HCT116 (cell line): ENCODE measurements around the gene TRIP13. TPM values are rescaled to one million over a fixed set of nuclear protein-coding genes. Genes with fewer than 3 reads are reported as not detected.

Experiments used
- ATAC-seq: fragments of 200-7000 bp; cut with Tn5 transposase; 2 replicates; pipeline ENCODE4 v1.9.1; 2020; ENCODE audit warnings: mild to moderate bottlenecking, moderate library complexity
- BruUV-seq: library from RNA; stranded (reverse); fragments of 400-500 nt; replicated peaks from 2 replicates; lab custom pipeline; 2021; lab: Mats Ljungman, UMichigan
- CTCF ChIA-PET: fragments of 300-600 bp; sonication (Branson Sonifier 250); formaldehyde crosslinking; loops from one replicate; lab custom pipeline; 2021; ENCODE audit warnings: antibody characterized with exemption; lab: Charles Lee
- POLR2A ChIA-PET: fragments of 300-600, 350-600 bp; sonication (Branson Sonifier 250); formaldehyde crosslinking; loops from one replicate; lab custom pipeline; 2021; ENCODE audit warnings: antibody characterized with exemption; lab: Charles Lee
- RAD21 ChIA-PET, 2 experiments: fragments of 300-600 bp; sonication (Branson Sonifier 250); formaldehyde crosslinking; loops; one replicate each; lab custom pipeline; 2023; ENCODE audit warnings: low total read pairs in 2 of 2; ENCODE audit not compliant: uncharacterized antibody in 2 of 2, unreplicated experiment in 2 of 2, low non-redundant PET in 1 of 2; lab: Charles Lee
- DNase-seq: peaks from one replicate; pipeline ENCODE4 v3.0.0-alpha.2; 2010; ENCODE audit warnings: low read depth, low spot score
- H2AFZ ChIP-seq: fragments of 200-600 bp; shearing (Covaris generic), sonication (generic); 2 replicates; pipeline ENCODE4 v1.6.1; 2017; ENCODE audit warnings: low read depth, mixed run types, mixed read lengths, antibody characterized with exemption, low read length; ENCODE audit not compliant: poor library complexity, severe bottlenecking
- H3K27ac ChIP-seq: 2 replicates; pipeline ENCODE4 v1.5.1; 2012; ENCODE audit warnings: low read depth, low read length
- H3K27me3 ChIP-seq: fragments of 200-600 bp; sonication (generic); 2 replicates; pipeline ENCODE4 v1.6.1; 2016; ENCODE audit warnings: mixed run types, low read length, mixed read lengths; ENCODE audit not compliant: insufficient read depth
- H3K36me3 ChIP-seq, 2 experiments: fragments of 200-500 bp in 1 of 2; fragments of 200-600 bp in 1 of 2; sonication (Bioruptor generic) in 1 of 2; sonication (generic) in 1 of 2; 2 replicates each; pipeline versions ENCODE4 v1.5.1 to v1.6.1; 2014 to 2016; ENCODE audit warnings: low read length in 2 of 2, inconsistent platforms in 1 of 2, mixed read lengths in 1 of 2, mixed run types in 1 of 2; ENCODE audit not compliant: insufficient read depth in 2 of 2, control insufficient read depth in 1 of 2
- H3K4me1 ChIP-seq, 2 experiments: fragments of 200-600 bp in 1 of 2; sonication (generic) in 1 of 2; 2 replicates each; pipeline versions ENCODE4 v1.5.1 to v1.6.1; 2012 to 2017; ENCODE audit warnings: low read length in 2 of 2, inconsistent platforms in 1 of 2, mild to moderate bottlenecking in 1 of 2, mixed read lengths in 1 of 2, mixed run types in 1 of 2, moderate library complexity in 1 of 2; ENCODE audit not compliant: insufficient read depth in 2 of 2, control insufficient read depth in 1 of 2
- H3K4me2 ChIP-seq: fragments of 200-600 bp; sonication (generic); 2 replicates; pipeline ENCODE4 v1.6.1; 2017; ENCODE audit warnings: mixed run types, low read length, mixed read lengths
- H3K4me3 ChIP-seq, 2 experiments: fragments of 200-600 bp in 1 of 2; sonication (generic) in 1 of 2; replicated peaks in 1 of 2; 2 replicates each; pipeline ENCODE4 v1.5.1; 2011 to 2016; ENCODE audit warnings: low read length in 2 of 2, control low read depth in 1 of 2, low read depth in 1 of 2, mild to moderate bottlenecking in 1 of 2, mixed read lengths in 1 of 2, mixed run types in 1 of 2
- H3K79me2 ChIP-seq: fragments of 200-600 bp; sonication (generic); 2 replicates; pipeline ENCODE4 v1.6.1; 2017; ENCODE audit warnings: mild to moderate bottlenecking, mixed run types, low read length, moderate library complexity, mixed read lengths; ENCODE audit not compliant: insufficient read depth
- H3K9ac ChIP-seq: fragments of 200-600 bp; sonication (generic); 2 replicates; pipeline ENCODE4 v1.6.1; 2016; ENCODE audit warnings: low read length, mixed read lengths
- H3K9me2 ChIP-seq: fragments of 200-600 bp; sonication (generic), shearing (Covaris generic); 2 replicates; pipeline ENCODE4 v1.6.1; 2017; ENCODE audit warnings: mixed run types, mild to moderate bottlenecking, moderate library complexity; ENCODE audit not compliant: insufficient read depth
- H3K9me3 ChIP-seq, 2 experiments: fragments of 200-500 bp in 1 of 2; fragments of 200-600 bp in 1 of 2; sonication (Bioruptor generic) in 1 of 2; sonication (generic) in 1 of 2; 2 replicates each; pipeline ENCODE4 v1.6.1; 2014 to 2017; ENCODE audit warnings: low read length in 2 of 2, mixed read lengths in 2 of 2, inconsistent platforms in 1 of 2, low read depth in 1 of 2, mild to moderate bottlenecking in 1 of 2, mixed run types in 1 of 2, moderate library complexity in 1 of 2; ENCODE audit not compliant: control insufficient read depth in 1 of 2, insufficient read depth in 1 of 2
- H4K20me1 ChIP-seq: fragments of 200-600 bp; sonication (generic), shearing (Covaris generic); 2 replicates; pipeline ENCODE4 v1.6.1; 2017; ENCODE audit warnings: mixed run types, mild to moderate bottlenecking, moderate library complexity; ENCODE audit not compliant: insufficient read depth
- CEBPB ChIP-seq: IDR thresholded peaks from 2 replicates; pipeline ENCODE4 v1.6.1; 2012; ENCODE audit warnings: low read depth
- CTCF ChIP-seq, 3 experiments: fragments of 200-600 bp in 1 of 3; sonication (generic) in 1 of 3; IDR thresholded peaks in 2 of 3; conservative IDR thresholded peaks in 1 of 3; 2 replicates each; pipeline ENCODE4 v1.5.1; 2012 to 2017; ENCODE audit warnings: low read depth in 2 of 3, low read length in 2 of 3, antibody characterized with exemption in 1 of 3, borderline replicate concordance in 1 of 3, control low read depth in 1 of 3, mild to moderate bottlenecking in 1 of 3, mixed read lengths in 1 of 3, mixed run types in 1 of 3, moderate library complexity in 1 of 3; ENCODE audit not compliant: insufficient read depth in 1 of 3
- EGR1 ChIP-seq: IDR thresholded peaks from 2 replicates; pipeline ENCODE4 v1.6.1; 2012; ENCODE audit warnings: low read depth
- ELF1 ChIP-seq: IDR thresholded peaks from 2 replicates; pipeline ENCODE4 v1.6.1; 2012; ENCODE audit warnings: low read depth, borderline replicate concordance
- EZH2 ChIP-seq: fragments of 200-600 bp; sonication (generic); IDR thresholded peaks from 2 replicates; pipeline ENCODE4 v1.6.1; 2017; ENCODE audit warnings: antibody characterized with exemption, mixed run types
- EZH2phosphoT487 ChIP-seq: fragments of 200-600 bp; IDR thresholded peaks from 2 replicates; pipeline ENCODE4 v1.6.1; 2018; ENCODE audit warnings: antibody characterized with exemption, borderline replicate concordance
- MAX ChIP-seq: IDR thresholded peaks from 2 replicates; pipeline ENCODE4 v1.6.1; 2012
- POLR2A ChIP-seq: IDR thresholded peaks from 2 replicates; pipeline ENCODE4 v1.7.0; 2011; ENCODE audit warnings: borderline replicate concordance; ENCODE audit not compliant: insufficient read depth, insufficient read length; ENCODE audit errors: extremely low read depth
- YY1 ChIP-seq: IDR thresholded peaks from 2 replicates; pipeline ENCODE4 v1.6.1; 2011; ENCODE audit warnings: low read length, low read depth, moderate library complexity, mild to moderate bottlenecking; ENCODE audit not compliant: insufficient replicate concordance; ENCODE audit errors: extremely low read depth
- ZBTB33 ChIP-seq: IDR thresholded peaks from 2 replicates; pipeline ENCODE4 v1.6.1; 2011; ENCODE audit warnings: mild to moderate bottlenecking, low read length, moderate library complexity; ENCODE audit not compliant: insufficient replicate concordance; ENCODE audit errors: extremely low read depth
- ZFX ChIP-seq: fragments of 450-650 bp; IDR thresholded peaks from 2 replicates; pipeline ENCODE4 v1.6.1; 2017
- ZNF274 ChIP-seq: fragments of 200-500 bp; sonication (Bioruptor generic); IDR thresholded peaks from 2 replicates; pipeline ENCODE4 v1.6.1; 2014; ENCODE audit warnings: mild to moderate bottlenecking, low read depth, low read length, inconsistent platforms
- intact Hi-C: fragments of 100-400 bp; cut with micrococcal nuclease; formaldehyde crosslinking; loops from 2 replicates; pipeline ENCODE4 v1.10.0; 2022
- total RNA-seq: library from RNA; stranded (reverse); gene quantifications from one replicate; pipeline ENCODE4 v1.2.1, GENCODE V29; 2021; ENCODE audit not compliant: unreplicated experiment

TRIP13 gene
- total RNA-seq, 1 experiment from 2014 or later, result 45.0 TPM

- POLR2A ChIA-PET, result no interaction called here
- no peak for ATAC-seq
- Histone ChIP-seq H3K27ac (no peak overlapping the region), H4K20me1 (peaks cover 5% of the 10 kb centered on the region; the same call in 1 of the 2 replicates), H3K4me2 (no peak overlapping the region), H3K9me3 (no peaks in the 10 kb centered on the region), H3K4me1 (no peaks in the 10 kb centered on the region), H3K4me3 (no peak overlapping the region), H2AFZ (no peak overlapping the region), H3K79me2 (peaks cover 21% of the 10 kb centered on the region; the same call in 1 of the 2 replicates), H3K9me2 (no peaks in the 10 kb centered on the region), H3K27me3 (no peaks in the 10 kb centered on the region), H3K36me3 (peaks cover 24 to 43% of the 10 kb centered on the region in 2 experiments), H3K9ac (no peak overlapping the region)
- no TSS peak for BruUV-seq
- CTCF ChIA-PET, result interaction anchor here (1.3 to 2.0 kb wide), 4 partner anchors 10 to 585 kb away, joined by 3 to 10 read pairs (median 5); no protein-coding TSS in a partner anchor
- TF ChIP-seq EZH2 (no peak), CEBPB (no peak), POLR2A (no peak), EGR1 (no peak), ZNF274 (no peak), ELF1 (no peak), ZFX (no peak), EZH2phosphoT487 (no peak)
- RAD21 ChIA-PET, result no interaction called here
- DNase-seq, result no peak
- intact Hi-C loops, result loop anchor here (2.0 to 10.0 kb wide), 2 partner anchors 232 to 458 kb away; partner anchors contain the start of gene EXOC3
These were observed 9.6 kb downstream of the TRIP13 start for GRCh38 chr5:902129-902916.

- Histone ChIP-seq H3K27me3 (no peaks in the 10 kb centered on the region), H3K9me3 (no peaks in the 10 kb centered on the region), H3K79me2 (peaks cover 21% of the 10 kb centered on the region; the same call in 1 of the 2 replicates), H3K4me2 (no peak overlapping the region), H3K9ac (no peak overlapping the region), H3K4me1 (no peaks in the 10 kb centered on the region), H3K36me3 (peaks cover 31 to 55% of the 10 kb centered on the region in 2 experiments), H3K4me3 (no peak overlapping the region), H2AFZ (no peak overlapping the region), H4K20me1 (peaks cover 5% of the 10 kb centered on the region; the same call in 1 of the 2 replicates), H3K9me2 (no peaks in the 10 kb centered on the region), H3K27ac (no peak overlapping the region)
- ChIA-PET RAD21 (no interaction called here), CTCF (interaction anchor here (0.7 to 2.0 kb wide), 5 partner anchors 8 to 587 kb away, joined by 3 to 10 read pairs (median 5); partner anchors contain the start of genes BRD9 and TRIP13), POLR2A (no interaction called here)
- no TSS peak for BruUV-seq
- TF ChIP-seq CEBPB (no peak), CTCF (IDR thresholded peaks at IDR 0.05 in 2 of 3, conservative IDR thresholded peaks at IDR 0.05 in 1 of 3; ENCODE audit: borderline replicate concordance in 1 of 3, insufficient read depth in 1 of 3, low read depth in 2 of 3, low read length in 2 of 3) (no peak), ELF1 (no peak), YY1 (no peak), ZBTB33 (no peak), ZNF274 (no peak), MAX (no peak)
- intact Hi-C loops, result loop anchor here (2.0 to 10.0 kb wide), 2 partner anchors 233 to 459 kb away; partner anchors contain the start of gene EXOC3
- DNase-seq (no peak), ATAC-seq (no peak)
These were observed 11.0 kb downstream of the TRIP13 start for GRCh38 chr5:903756-904096.
